HEK293 (cell line): Measurements from ENCODE around the gene SDR42E1.
A peak's percentile ranks its signal among the peaks of the same experiment; 100 is the strongest.

Source experiments
- CTCF ChIA-PET: fragments of 350-600 bp; formaldehyde crosslinking; extraction: SDS; loops from one replicate; lab custom pipeline; 2021; ENCODE audit warnings: antibody characterized with exemption; lab: Yijun Ruan, JAX
- POLR2A ChIA-PET: fragments of 300-600 bp; formaldehyde crosslinking; extraction: SDS; loops from one replicate; lab custom pipeline; 2020; ENCODE audit warnings: antibody characterized with exemption, inconsistent platforms; lab: Yijun Ruan, JAX
- H3K27ac ChIP-seq: fragments of 200-500 bp; sonication (Bioruptor generic); 2 replicates; pipeline ENCODE4 v1.5.1; 2014; ENCODE audit warnings: low read depth, low read length, control low read depth, inconsistent platforms; ENCODE audit errors: extremely low read depth
- H3K36me3 ChIP-seq, 2 experiments: fragments of 200-500 bp in 1 of 2; sonication (Bioruptor generic) in 1 of 2; 1 replicate in 1 of 2; 2 replicates in 1 of 2; pipeline ENCODE4 v1.5.1; 2014 to 2017; ENCODE audit warnings: inconsistent platforms in 2 of 2, low read length in 2 of 2; ENCODE audit not compliant: control insufficient read depth in 2 of 2, insufficient read depth in 1 of 2
- H3K4me1 ChIP-seq: fragments of 200-500 bp; sonication (Bioruptor generic); 2 replicates; pipeline ENCODE4 v1.5.1; 2014; ENCODE audit warnings: mild to moderate bottlenecking, low read length, inconsistent platforms; ENCODE audit not compliant: control insufficient read depth, insufficient read depth
- H3K4me3 ChIP-seq: 2 replicates; pipeline ENCODE4 v1.5.1; 2011; ENCODE audit warnings: low read depth, mild to moderate bottlenecking, control low read depth, low read length, moderate library complexity
- H3K9me3 ChIP-seq: fragments of 200-500 bp; sonication (Bioruptor generic); 2 replicates; pipeline ENCODE4 v1.5.1; 2014; ENCODE audit warnings: low read depth, low read length, inconsistent platforms; ENCODE audit not compliant: control insufficient read depth, insufficient read depth
- BCL11A ChIP-seq: fragments of 450-650 bp; formaldehyde crosslinking; IDR thresholded peaks from 2 replicates; pipeline ENCODE4 v1.5.1; 2016; ENCODE audit warnings: low read depth, missing biosample characterization, missing genetic modification characterization
- PATZ1 ChIP-seq: fragments of 450-650 bp; formaldehyde crosslinking; IDR thresholded peaks from 2 replicates; pipeline ENCODE4 v1.5.1; 2016; ENCODE audit warnings: missing biosample characterization, missing genetic modification characterization
- REST ChIP-seq: fragments of 450-650 bp; formaldehyde crosslinking; IDR thresholded peaks from 2 replicates; pipeline ENCODE4 v1.5.1; 2016; ENCODE audit warnings: missing biosample characterization, missing genetic modification characterization
- SCRT2 ChIP-seq: fragments of 450-650 bp; formaldehyde crosslinking; IDR thresholded peaks from 2 replicates; pipeline ENCODE4 v1.5.1; 2016; ENCODE audit warnings: missing biosample characterization, missing genetic modification characterization
- TCF7L2 ChIP-seq: IDR thresholded peaks from 2 replicates; pipeline ENCODE4 v1.6.1; 2011; ENCODE audit warnings: low read depth, mild to moderate bottlenecking, inconsistent platforms, low read length, moderate library complexity, borderline replicate concordance
- ZBTB1 ChIP-seq: fragments of 450-650 bp; formaldehyde crosslinking; IDR thresholded peaks from 2 replicates; pipeline ENCODE4 v1.5.1; 2016; ENCODE audit warnings: missing biosample characterization, missing genetic modification characterization
- ZBTB20 ChIP-seq: fragments of 450-650 bp; formaldehyde crosslinking; IDR thresholded peaks from 2 replicates; pipeline ENCODE4 v1.5.1; 2016; ENCODE audit warnings: missing biosample characterization, missing genetic modification characterization
- ZBTB21 ChIP-seq: fragments of 450-650 bp; formaldehyde crosslinking; IDR thresholded peaks from 2 replicates; pipeline ENCODE4 v1.5.1; 2017; ENCODE audit warnings: missing biosample characterization, missing genetic modification characterization
- ZFHX2 ChIP-seq: fragments of 450-650 bp; formaldehyde crosslinking; conservative IDR thresholded peaks from 2 replicates; pipeline ENCODE4 v1.5.1; 2016; ENCODE audit warnings: missing biosample characterization, missing genetic modification characterization
- ZNF114 ChIP-seq: fragments of 450-650 bp; formaldehyde crosslinking; IDR thresholded peaks from 2 replicates; pipeline ENCODE4 v1.5.0; 2017; ENCODE audit warnings: missing biosample characterization, missing genetic modification characterization
- ZNF121 ChIP-seq: fragments of 450-650 bp; formaldehyde crosslinking; IDR thresholded peaks from 2 replicates; pipeline ENCODE4 v1.5.1; 2016; ENCODE audit warnings: missing biosample characterization, missing genetic modification characterization
- ZNF202 ChIP-seq: fragments of 450-650 bp; formaldehyde crosslinking; IDR thresholded peaks from 2 replicates; pipeline ENCODE4 v1.5.1; 2016; ENCODE audit warnings: missing biosample characterization, missing genetic modification characterization, borderline replicate concordance
- ZNF211 ChIP-seq: fragments of 450-650 bp; formaldehyde crosslinking; IDR thresholded peaks from 2 replicates; pipeline ENCODE4 v1.5.1; 2016; ENCODE audit warnings: low read depth, missing biosample characterization, missing genetic modification characterization
- ZNF292 ChIP-seq: fragments of 450-650 bp; formaldehyde crosslinking; IDR thresholded peaks from 2 replicates; pipeline ENCODE4 v1.5.1; 2016; ENCODE audit warnings: low read depth, missing biosample characterization, missing genetic modification characterization, borderline replicate concordance
- ZNF37A ChIP-seq: fragments of 450-650 bp; IDR thresholded peaks from 2 replicates; pipeline ENCODE4 v1.5.1; 2018; ENCODE audit warnings: missing biosample characterization, missing genetic modification characterization
- ZNF423 ChIP-seq: fragments of 450-650 bp; formaldehyde crosslinking; IDR thresholded peaks from 2 replicates; pipeline ENCODE4 v1.5.1; 2016; ENCODE audit warnings: missing biosample characterization, missing genetic modification characterization
- ZNF654 ChIP-seq: fragments of 450-650 bp; formaldehyde crosslinking; IDR thresholded peaks from 2 replicates; pipeline ENCODE4 v1.5.1; 2016; ENCODE audit warnings: low read depth, missing biosample characterization, missing genetic modification characterization
- ZNF670 ChIP-seq: fragments of 450-650 bp; formaldehyde crosslinking; IDR thresholded peaks from 2 replicates; pipeline ENCODE4 v1.5.1; 2016; ENCODE audit warnings: missing biosample characterization, missing genetic modification characterization, low read depth
- ZSCAN4 ChIP-seq: fragments of 450-650 bp; formaldehyde crosslinking; IDR thresholded peaks from 2 replicates; pipeline ENCODE4 v1.5.1; 2017; ENCODE audit warnings: missing biosample characterization, missing genetic modification characterization

SDR42E1 gene

GRCh38 chr16:81940781-81941560, 70.3 kb downstream of the SDR42E1 start:
- no peaks in the 10 kb centered on the region for H3K9me3 ChIP-seq
- peaks cover 0 to 8% of the 10 kb centered on the region in 2 experiments; a peak in 1 of 3 replicates for H3K36me3 ChIP-seq
- H3K4me1 ChIP-seq = no peaks in the 10 kb centered on the region
- TF ChIP-seq ZBTB21 = no peak
- TF ChIP-seq ZNF114 (tag by site-specific recombination) = no peak
- TF ChIP-seq ZNF423 (tag by site-specific recombination) = no peak
- no peak for TF ChIP-seq ZBTB1 (tag by site-specific recombination)
- TF ChIP-seq ZBTB20 = peak; percentile 59
- peak; percentile 50 for TF ChIP-seq ZNF654 (tag by site-specific recombination)
- POLR2A ChIA-PET = no interaction called here
- no peak overlapping the region for H3K4me3 ChIP-seq
- no peak overlapping the region for H3K27ac ChIP-seq
- CTCF ChIA-PET = interaction anchor here (0.6 to 4.2 kb wide), 31 partner anchors 9 to 532 kb away, joined by 3 to 30 read pairs (median 4); no protein-coding TSS in a partner anchor

- ChIA-PET CTCF (interaction anchor here (0.6 to 2.6 kb wide), 6 partner anchors 11 to 1238 kb away, joined by 3 to 27 read pairs (median 4); no protein-coding TSS in a partner anchor), POLR2A (no interaction called here)
- Histone ChIP-seq H3K9me3 (no peaks in the 10 kb centered on the region), H3K27ac (no peak overlapping the region), H3K4me1 (no peaks in the 10 kb centered on the region), H3K4me3 (no peak overlapping the region), H3K36me3 (peaks cover 0 to 8% of the 10 kb centered on the region in 2 experiments; a peak in 1 of 3 replicates)
- TF ChIP-seq ZFHX2 (tag by site-specific recombination) = no peak
- no peak for TF ChIP-seq ZNF292 (tag by site-specific recombination)
- TF ChIP-seq ZNF211 = no peak
- no peak for TF ChIP-seq ZNF670 (tag by site-specific recombination)
- TF ChIP-seq PATZ1 (tag by site-specific recombination) = no peak
- TF ChIP-seq ZNF37A = no peak
- TF ChIP-seq BCL11A (tag by site-specific recombination) = no peak
- TF ChIP-seq REST (tag by site-specific recombination) = no peak
- no peak for TF ChIP-seq SCRT2
- no peak for TF ChIP-seq ZSCAN4 (tag by site-specific recombination)
- TF ChIP-seq ZNF202 (tag by site-specific recombination) = no peak
- TF ChIP-seq ZNF121 (tag by site-specific recombination) = no peak
- no peak for TF ChIP-seq TCF7L2
Observed at GRCh38 chr16:81939164-81940056, 71.9 kb downstream of the SDR42E1 start.
